NCI-H2107 treated with DMSO at 0.1 percent for 48 hours (cell line): Measurements from ENCODE around the gene LPA.

Experiments
- DNase-seq: peaks from one replicate; lab custom pipeline; 2025; ENCODE audit not compliant: unreplicated experiment; lab: John Stamatoyannopoulos, UW

LPA gene

DNA sequence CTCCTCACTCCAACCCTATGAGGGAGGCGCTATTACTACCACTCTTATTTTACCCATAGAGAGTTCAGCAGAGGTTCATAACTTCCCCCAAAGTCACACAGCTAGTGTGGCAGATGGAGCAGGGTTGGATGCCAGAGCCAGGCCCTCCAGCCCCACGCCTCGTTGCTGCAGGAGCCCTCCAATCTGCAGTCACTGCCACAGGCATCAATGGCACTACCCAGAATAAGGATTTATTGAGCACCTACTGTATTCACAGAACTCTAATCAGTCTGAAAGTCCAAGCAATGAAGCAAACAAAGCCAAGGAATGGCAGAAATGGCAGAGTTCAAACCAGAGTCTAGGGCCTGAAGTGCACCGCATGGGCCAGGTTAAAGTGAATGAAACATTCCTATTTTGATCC is 144.9 kb downstream of the LPA start:
- no peak for DNase-seq

DNA sequence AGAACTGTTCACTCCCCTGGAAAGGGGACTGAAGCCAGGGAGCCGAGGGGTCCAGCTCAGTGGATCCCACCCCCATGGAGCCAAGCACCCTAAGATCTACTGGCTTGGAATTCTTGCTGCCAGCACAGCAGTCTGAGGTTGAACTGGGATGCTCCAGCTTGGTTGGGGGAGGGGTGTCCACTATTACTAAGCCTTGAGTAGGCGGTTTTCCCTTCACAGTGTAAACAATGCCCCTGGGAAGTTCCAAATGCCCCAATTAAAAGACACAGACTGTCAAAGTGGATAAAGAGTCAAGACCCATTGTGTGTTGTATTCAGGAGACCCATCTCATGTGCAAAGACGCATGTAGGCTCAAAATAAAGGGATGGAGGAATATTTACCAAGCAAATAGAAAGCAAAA is 150.2 kb downstream of the LPA start:
- DNase-seq: no peak

DNA sequence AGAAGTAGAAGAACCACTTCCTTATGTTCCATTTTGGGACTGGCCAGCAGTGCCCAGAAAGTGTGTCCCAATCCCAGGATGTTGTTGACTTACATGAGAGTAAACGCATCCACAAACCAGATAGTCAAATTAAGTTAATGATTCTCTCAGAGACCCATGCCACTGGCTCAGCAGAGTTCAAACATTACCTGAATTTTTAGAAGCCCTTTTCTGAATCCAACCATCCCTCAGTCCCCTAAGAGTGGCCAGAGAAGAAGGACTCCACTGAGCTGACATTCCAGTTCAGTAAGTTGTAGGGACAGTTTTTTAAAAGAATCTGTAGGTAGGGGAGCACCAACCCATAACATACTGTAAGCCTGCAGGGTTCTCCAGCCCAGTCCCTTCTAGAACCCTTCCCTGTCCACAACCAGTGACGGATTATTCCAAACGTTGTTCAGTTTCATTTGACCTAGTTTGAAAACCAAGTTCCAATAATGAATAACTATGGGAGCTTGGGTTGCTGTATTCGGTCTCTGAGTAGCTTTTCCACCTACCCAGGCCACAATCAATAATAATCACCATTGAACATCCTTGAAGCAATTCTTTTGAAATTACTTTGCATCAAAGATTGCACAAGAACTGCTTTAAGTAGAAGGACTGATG is 153.0 kb downstream of the LPA start:
- no peak for DNase-seq

DNA sequence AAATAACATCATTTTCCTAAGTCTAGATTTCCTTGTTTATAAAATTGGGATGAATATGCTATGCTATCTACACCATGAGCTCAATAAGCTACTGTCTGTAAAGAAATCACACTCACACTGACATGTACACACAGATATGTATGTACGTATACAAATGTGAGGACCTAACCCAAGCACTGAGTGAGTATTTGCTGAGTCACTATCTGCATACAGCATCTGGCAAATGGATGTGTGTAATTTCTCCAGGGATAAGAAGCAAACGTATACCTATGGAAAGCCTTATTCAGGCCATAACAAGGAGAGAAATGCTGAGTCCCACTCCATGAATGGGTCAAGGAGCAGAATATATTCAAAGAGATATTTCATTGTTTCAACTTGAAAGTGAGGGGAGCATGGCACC is 153.9 kb downstream of the LPA start:
- DNase-seq: no peak

DNA sequence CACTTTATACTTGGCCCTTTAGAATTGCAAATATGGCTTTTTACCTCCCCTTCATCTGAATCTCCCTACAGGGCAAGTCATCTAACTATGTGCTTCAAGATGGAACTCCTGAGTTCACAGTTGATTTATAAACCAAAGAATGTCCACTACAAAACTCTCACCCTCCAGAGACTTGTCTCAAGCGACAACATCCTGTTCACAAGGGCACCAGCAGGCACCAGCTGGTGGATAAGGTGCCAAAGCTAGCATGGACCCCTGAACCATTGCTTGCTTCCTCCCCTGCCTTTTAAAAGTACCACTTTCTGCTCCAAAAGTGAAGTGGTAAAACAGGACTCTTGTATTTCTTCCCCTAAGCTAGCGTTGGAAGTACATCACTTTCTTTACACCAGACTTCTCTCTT is 154.5 kb downstream of the LPA start:
- DNase-seq: no peak

DNA sequence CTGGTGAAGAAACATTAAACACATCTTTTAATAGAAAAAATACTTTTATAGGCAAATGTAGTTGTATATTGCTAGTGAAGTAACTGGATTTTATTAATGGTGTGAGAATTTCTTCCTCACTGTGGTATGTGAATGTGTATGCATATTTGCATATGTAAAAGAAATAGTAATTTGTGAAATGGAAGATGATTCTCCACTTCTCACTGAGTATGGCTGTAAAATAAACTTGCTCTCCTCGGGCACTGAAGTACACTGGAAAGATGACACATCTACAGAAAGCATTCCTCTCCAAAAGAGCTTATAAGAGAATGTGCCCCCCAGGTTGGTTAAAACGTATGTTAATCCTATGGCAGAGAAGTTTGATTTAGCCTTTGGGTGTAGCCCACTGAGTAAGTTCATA is 155.5 kb downstream of the LPA start:
- no peak for DNase-seq

DNA sequence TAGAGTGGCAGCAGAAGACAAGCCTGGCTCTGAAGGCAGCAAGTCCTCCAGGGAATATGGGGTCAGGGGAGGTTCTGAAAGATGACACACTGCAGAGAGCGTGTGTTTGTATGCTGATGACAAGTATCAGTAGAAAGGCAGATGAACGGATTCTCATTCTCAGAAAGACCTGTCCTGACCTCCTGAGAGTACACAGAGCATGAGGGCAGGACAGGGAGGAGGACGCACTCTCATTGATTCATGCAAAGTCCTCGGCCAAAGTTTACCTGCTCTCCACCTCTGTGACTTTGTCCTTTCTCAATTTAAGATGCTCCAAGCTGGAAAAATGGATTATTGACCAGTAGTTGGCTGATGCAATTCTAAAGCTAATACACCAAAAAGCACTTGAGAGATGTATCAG is 156.7 kb downstream of the LPA start:
- no peak for DNase-seq

DNA sequence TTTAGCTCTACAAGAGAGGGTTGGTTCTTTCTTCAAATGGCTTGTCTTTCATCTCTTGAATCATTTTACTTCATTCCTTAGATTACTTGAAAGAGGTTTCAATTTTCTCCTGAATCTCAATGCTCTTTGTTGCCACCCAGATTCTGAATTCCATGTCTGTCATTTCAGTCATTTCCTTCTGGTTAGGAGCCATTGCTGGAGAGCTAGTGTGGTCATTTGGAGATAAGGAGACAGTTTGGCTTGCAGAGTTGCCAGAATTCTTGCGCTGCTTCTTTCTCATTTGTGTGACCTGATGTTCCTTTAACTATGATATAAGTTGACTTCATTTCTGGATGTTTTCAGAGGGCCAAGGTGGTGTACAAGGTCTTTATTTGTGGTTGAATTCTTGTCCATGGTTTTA is 158.1 kb downstream of the LPA start:
- DNase-seq: no peak

DNA sequence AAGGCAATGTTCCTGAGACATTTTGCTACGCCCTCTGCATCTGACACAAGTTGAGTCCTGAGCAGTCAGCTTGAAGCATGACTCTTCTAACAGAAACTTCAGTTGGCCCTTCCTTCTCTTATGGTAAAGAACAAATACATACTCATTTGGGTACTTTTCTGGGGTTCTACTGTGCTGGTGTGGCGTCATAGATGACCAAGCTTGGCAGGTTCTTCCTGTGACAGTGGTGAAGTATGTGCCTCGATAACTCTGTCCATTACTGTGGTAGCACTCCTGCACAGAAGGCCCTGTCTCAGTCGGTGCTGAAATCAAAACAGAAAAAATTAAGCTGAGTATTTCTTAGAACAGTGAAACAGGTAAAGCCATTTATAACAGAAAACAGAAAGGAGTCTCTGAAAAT is 163.4 kb downstream of the LPA start:
- no peak for DNase-seq

DNA sequence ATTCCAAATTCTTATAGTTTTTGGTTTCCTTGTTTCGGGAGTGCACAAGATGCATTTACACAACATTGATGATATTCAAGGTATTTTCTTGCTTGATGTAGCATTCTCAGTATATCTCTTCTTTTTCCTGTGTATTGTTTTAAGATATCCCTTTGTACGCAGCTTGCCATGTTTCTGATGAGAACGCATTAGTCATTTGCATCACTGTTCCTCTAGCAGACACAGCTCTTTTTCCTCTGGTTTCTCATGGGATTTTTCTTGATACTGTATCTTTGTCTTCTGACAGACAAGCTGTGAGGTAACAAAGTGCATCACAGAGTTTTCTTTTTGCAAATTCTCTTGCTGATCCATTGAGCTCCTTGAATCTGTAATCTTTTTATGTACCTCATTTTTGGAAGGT is 169.5 kb downstream of the LPA start:
- no peak for DNase-seq

DNA sequence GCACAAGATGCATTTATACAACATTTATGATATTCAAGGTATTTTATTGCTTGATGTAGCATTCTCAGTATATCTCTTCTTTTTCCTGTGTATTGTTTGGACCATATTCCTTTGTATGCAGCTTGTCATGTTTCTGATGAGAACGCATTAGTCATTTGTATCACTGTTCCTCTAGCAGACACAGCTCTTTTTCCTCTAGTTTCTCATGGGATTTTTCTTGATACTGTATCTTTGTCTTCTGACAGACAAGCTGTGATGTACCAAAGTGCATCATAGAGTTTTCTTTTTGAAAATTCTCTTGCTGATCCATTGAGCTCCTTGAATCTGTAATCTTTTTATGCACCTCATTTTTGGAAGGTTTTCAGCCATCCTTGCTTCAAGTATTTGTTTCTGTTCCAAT is 175.0 kb downstream of the LPA start:
- DNase-seq: no peak

DNA sequence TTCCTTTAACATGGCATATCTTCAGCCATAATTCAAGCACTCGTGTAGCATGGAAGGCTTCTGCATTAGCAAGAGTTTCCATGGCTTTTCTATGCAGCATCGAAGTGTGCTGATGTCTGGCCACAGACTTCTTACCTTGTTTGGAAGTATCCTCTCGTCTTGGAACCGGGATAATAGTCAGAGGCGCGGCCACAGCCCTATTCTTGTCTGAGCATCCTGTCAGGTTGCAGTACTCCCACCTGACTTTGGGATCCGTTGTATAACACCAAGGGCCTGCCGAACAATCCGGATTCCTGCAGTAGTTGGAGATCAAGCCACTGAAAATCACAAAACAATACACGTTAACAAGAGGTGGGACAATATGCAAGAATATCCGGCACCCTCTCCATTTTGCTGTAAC is 177.0 kb downstream of the LPA start:
- DNase-seq: no peak
